Measurements from ENCODE around the gene CTNS. TPM values are rescaled to one million over a fixed set of nuclear protein-coding genes. Genes with fewer than 3 reads are reported as not detected.

The CTNS gene
- total and polyA plus RNA-seq, 2 donors: 10.6 to 13.8 TPM

DNA sequence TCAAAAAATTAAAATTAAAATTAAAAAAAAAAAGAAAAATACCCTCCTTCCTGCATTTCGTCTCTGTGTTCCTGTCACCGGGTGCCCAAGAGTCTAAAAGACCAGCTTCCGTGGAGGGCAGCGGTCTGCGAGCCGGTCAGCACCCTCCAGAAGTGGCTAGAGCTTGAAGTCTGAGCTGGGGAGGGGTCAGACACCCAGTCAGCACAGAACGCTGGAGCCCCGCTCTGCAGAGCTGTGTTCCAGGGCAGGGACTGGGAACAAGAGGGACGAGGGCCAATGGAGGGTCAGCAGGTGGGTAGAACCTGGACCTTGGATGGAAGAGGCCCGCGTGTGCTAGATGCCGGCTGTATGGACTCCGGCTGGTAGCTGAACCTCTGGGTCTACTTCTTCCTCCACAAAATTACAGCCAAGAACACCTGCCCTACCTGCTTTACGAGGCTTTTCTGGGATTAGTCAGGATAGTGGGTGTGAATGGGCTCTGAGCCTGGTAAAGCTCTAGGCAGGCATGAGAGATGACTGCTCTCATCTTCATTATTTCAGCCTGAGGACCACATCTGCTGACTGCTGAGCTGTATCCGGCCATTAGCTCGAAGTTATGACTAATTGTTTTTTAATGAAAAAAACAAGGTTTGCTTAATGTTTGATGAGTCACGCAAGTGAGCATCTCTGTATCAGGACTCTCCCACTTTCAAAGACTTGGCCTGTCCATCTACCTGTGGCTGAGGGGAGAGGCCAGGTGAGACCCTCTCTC, 33.3 kb upstream of the CTNS start:
- no peaks in the 10 kb centered on the region for H3K4me1 ChIP-seq (ENCODE audit: insufficient read depth)
- H3K27ac ChIP-seq (ENCODE audit: low read depth): no peak overlapping the region
- H3K36me3 ChIP-seq (ENCODE audit: insufficient read depth): no peaks in the 10 kb centered on the region
- 90% methylated on average over 17 of the region's 17 CpGs for WGBS
- no peak for DNase-seq (ENCODE audit: extremely low spot score)
- H3K4me3 ChIP-seq (ENCODE audit: low read depth, low read length): no peak overlapping the region

DNA sequence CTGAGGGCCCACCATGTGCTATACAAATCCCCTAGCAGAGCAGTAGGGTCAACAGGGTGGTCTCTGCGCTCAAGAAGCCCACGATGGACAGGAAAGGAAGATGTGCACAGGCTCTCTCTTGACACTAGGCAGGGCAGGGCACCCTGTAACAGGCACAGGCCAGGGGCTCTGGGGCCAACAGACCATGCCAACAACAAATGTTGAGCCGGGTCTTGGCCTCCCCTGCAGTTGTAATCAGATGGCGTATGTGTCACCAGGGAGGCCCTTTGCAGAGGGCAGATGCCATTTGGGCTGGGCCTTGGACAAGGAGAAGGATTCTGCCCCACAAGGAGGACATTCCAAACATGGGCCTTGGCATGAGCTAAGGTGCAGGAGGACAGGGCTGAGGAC, 32.7 kb upstream of the CTNS start:
- Histone ChIP-seq H3K4me3 (ENCODE audit: low read depth, low read length) (no peak overlapping the region), H3K4me1 (ENCODE audit: insufficient read depth) (no peaks in the 10 kb centered on the region), H3K27ac (ENCODE audit: low read depth) (no peak overlapping the region), H3K36me3 (ENCODE audit: insufficient read depth) (no peaks in the 10 kb centered on the region)
- no peak for DNase-seq (ENCODE audit: extremely low spot score)
- WGBS: 94% methylated on average over 4 of the region's 4 CpGs

DNA sequence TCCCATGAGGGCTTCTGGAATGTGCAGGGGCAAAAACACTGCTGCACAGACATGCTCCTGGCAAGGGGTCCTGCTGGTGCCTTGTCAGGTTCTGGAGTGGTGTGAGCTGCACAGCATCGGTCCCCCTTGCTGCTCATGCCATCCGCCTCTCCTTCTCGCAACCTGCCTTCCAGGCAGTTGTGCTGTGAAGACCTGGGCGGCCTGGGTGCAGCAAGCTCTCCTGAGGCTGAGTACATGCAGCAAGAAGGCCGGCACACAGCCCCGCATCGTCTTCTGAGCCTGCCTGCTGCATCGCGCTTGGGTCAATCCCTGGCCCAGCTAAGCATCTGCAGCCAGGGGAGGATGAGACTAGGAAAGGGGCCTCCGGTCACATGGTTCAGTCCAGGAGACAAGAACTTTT, 26.9 kb upstream of the CTNS start:
- Histone ChIP-seq H3K36me3 (ENCODE audit: insufficient read depth) (peaks cover 2% of the 10 kb centered on the region), H3K4me1 (ENCODE audit: insufficient read depth) (no peaks in the 10 kb centered on the region), H3K27ac (ENCODE audit: low read depth) (no peak overlapping the region), H3K4me3 (ENCODE audit: low read depth, low read length) (no peak overlapping the region)
- no peak for DNase-seq (ENCODE audit: extremely low spot score)
- 88% methylated on average over 10 of the region's 10 CpGs for WGBS

DNA sequence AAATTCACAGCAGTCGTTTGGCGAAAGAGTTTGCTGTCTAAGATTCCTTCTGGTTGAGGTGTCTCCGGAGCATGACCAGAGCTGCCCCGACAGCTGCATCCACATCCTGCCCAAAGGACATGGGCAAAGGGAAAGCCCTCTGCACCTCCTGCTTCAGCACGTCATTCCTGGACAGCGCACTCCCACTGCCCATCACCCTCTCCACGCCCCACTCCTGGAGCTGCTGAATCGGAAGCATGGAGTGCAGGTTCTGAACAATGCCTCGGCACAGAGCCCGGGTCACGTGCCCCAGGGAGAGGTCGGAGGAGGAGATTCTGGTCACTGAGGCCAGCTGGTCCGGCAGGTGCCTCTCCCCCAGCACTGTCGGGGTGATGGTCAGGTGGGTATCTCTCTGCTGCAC, 26.0 kb upstream of the CTNS start:
- Histone ChIP-seq H3K4me3 (ENCODE audit: low read depth, low read length) (no peak overlapping the region), H3K27ac (ENCODE audit: low read depth) (no peak overlapping the region), H3K36me3 (ENCODE audit: insufficient read depth) (peaks cover 2% of the 10 kb centered on the region), H3K4me1 (ENCODE audit: insufficient read depth) (no peaks in the 10 kb centered on the region)
- no peak for DNase-seq (ENCODE audit: extremely low spot score)
- WGBS: 87% methylated on average over 14 of the region's 14 CpGs

DNA sequence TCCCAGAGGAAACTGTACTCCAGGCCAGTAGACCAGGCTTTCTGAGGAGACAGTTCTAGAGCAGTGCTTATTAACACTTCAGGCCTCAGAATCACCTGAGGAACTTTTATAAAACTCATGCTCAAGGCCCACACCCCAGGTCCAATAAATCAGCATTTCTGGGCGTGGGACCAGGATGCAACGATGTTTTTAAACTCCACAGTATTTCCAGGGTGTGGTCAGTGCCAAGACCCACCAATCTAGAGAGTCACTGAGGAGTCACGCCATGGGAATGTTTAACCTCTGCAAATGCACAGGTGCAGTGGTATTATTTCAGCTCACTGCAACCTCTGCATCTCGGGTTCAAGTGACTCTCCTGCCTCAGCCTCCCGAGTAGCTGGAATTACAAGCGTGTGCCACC, 23.4 kb upstream of the CTNS start:
- no peak overlapping the region for H3K4me3 ChIP-seq (ENCODE audit: low read depth, low read length)
- peaks cover 2% of the 10 kb centered on the region for H3K36me3 ChIP-seq (ENCODE audit: insufficient read depth)
- no peaks in the 10 kb centered on the region for H3K4me1 ChIP-seq (ENCODE audit: insufficient read depth)
- H3K27ac ChIP-seq (ENCODE audit: low read depth): no peak overlapping the region
- 93% methylated on average over 6 of the region's 6 CpGs for WGBS
- no peak for DNase-seq (ENCODE audit: extremely low spot score)

DNA sequence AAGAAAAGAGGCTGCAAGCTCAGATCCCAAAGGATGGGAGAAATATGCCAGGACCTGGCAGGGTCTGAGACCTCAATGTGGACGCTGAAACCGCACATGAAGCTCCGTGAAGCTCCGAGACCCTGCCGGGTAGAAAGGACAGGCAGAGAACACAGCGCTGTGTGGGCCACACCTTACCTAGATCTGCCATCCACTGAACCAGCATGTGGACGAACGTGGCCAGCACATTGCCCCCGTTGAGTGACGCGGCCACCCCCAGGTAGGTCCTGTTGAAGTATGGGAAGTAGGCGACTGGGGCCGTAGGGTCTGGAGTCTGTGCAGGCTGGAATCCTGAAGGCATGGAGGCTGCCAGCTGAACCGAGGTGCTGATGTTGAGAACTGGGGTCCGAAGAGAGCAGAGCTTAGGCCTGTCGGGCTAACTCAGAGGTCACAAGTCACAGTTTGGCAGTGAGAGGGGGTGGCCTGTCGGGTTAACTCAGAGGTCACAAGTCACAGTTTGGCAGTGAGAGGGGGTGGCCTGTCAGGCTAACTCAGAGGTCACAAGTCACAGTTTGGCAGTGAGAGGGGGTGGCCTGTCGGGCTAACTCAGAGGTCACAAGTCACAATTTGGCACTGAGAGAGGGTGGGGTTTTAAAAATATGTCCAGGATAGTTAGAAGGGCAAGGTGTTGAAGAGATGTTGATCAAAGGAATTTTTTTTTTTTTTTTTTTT, 21.2 kb upstream of the CTNS start:
- no peaks in the 10 kb centered on the region for H3K4me1 ChIP-seq (ENCODE audit: insufficient read depth)
- 95% methylated on average over 18 of the region's 18 CpGs for WGBS
- H3K4me3 ChIP-seq (ENCODE audit: low read depth, low read length): no peak overlapping the region
- H3K36me3 ChIP-seq (ENCODE audit: insufficient read depth): peaks cover 5% of the 10 kb centered on the region
- H3K27ac ChIP-seq (ENCODE audit: low read depth): no peak overlapping the region
- no peak for DNase-seq (ENCODE audit: extremely low spot score)

DNA sequence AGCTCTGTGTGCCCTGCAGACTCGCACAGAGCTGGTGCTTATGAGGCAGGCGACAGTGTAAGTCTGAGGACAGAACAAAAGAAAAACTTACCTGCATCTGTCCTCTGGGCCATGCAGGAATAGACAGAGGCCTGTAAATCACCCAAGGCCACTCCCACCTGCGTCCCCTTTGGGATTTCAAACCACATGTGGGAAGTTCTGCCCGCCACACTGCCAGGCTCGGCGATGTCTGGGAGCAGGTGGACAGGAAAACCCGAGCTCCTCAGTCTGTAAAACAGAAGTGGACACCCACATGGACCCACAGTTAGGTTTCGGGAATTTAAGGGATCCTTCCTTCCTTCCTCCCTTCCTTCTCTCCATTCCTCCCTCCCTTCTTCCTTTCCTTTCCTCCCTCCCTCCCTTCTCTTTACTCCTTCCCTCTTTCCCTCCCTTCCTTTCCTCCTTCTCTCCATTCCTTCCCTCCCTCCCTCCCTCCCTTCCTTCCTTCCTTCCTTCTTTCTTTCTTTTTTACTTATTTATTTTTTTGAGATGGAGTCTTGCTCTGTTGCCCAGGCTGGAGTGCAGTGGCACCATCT, 15.3 kb upstream of the CTNS start:
- H3K36me3 ChIP-seq (ENCODE audit: insufficient read depth): peaks cover 6% of the 10 kb centered on the region
- H3K27ac ChIP-seq (ENCODE audit: low read depth): no peak overlapping the region
- H3K4me1 ChIP-seq (ENCODE audit: insufficient read depth): no peaks in the 10 kb centered on the region
- 96% methylated on average over 8 of the region's 8 CpGs for WGBS
- DNase-seq (ENCODE audit: extremely low spot score): no peak
- H3K4me3 ChIP-seq (ENCODE audit: low read depth, low read length): no peak overlapping the region

DNA sequence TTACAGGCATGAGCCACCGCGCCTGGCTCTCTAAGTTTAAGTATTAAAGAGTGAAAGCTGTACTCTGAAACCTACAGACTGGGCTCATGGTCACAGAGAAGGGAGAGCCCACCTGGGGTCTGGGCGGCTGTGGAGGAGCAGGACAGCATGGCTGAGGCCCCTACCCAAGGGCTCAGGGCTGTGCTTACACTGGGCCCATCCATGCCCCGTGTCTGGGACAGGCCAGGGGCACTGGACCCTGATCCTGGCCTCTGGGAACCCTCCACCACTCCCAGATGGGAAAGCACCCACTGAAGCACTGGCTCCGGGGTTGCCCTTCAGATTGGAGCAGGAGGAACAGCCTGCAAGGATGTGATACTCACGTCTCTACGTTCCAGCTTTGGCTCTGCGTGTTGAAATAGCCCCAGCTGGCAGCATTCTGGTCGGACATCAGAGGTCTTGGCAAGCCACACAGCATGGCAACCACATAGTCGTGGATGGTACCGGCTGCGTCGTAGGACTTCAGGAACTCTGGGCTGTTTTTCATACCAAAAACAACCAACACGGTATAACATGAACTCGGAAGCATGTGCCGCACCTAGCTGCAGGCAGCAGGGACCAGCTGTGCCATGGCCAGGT, 13.5 kb upstream of the CTNS start:
- H3K4me1 ChIP-seq (ENCODE audit: insufficient read depth): no peaks in the 10 kb centered on the region
- no peak overlapping the region for H3K4me3 ChIP-seq (ENCODE audit: low read depth, low read length)
- peaks cover 8% of the 10 kb centered on the region for H3K36me3 ChIP-seq (ENCODE audit: insufficient read depth)
- no peak overlapping the region for H3K27ac ChIP-seq (ENCODE audit: low read depth)
- WGBS: 96% methylated on average over 16 of the region's 16 CpGs
- DNase-seq (ENCODE audit: extremely low spot score): no peak

DNA sequence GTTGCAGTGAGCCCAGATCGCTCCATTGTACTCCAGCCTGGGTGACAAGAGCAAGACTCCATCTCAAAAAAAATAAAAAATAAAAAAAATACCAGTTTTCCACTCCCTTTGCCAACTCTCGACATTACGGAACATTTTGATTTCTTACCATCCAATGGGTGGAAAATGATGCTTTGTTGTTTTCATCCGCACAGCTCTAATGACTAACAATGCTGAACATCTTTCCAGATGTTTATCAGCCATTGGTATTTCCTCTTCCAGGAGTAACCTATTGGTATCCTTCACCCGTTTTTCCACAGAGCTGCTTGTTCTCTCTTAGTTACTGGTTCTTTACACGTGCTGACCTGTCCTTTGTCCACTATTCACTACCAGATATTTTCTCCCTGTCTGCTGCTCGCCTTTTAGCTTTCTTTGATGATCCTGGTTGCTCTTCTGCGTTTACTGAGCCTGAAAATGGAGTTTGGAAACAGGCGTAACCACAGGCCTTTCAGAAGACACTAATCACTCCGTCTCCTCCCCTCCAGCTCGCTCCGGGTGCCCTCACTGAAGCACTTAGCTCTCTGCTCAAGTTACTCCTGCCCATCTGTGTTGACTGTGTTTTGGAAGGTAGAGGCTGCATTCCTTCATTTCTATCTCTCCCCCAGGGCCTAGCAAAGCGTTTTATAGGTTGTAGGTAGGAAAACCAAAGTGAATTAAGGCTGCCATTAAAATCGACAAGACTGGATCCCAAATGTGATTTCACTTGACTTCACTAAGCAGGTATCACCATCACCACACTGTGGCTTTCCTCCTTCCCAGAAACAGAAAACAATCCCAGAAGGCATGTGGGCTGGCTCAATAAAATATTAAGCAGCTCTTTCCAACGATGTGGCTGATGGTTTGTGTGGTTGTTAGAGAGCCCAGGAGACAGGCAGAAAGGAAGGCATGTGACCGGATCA, 9.5 kb upstream of the CTNS start:
- Histone ChIP-seq H3K4me1 (ENCODE audit: insufficient read depth) (no peaks in the 10 kb centered on the region), H3K36me3 (ENCODE audit: insufficient read depth) (peaks cover 6% of the 10 kb centered on the region), H3K27ac (ENCODE audit: low read depth) (no peak overlapping the region), H3K4me3 (ENCODE audit: low read depth, low read length) (no peak overlapping the region)
- 82% methylated on average over 16 of the region's 16 CpGs for WGBS
- DNase-seq (ENCODE audit: extremely low spot score): no peak

DNA sequence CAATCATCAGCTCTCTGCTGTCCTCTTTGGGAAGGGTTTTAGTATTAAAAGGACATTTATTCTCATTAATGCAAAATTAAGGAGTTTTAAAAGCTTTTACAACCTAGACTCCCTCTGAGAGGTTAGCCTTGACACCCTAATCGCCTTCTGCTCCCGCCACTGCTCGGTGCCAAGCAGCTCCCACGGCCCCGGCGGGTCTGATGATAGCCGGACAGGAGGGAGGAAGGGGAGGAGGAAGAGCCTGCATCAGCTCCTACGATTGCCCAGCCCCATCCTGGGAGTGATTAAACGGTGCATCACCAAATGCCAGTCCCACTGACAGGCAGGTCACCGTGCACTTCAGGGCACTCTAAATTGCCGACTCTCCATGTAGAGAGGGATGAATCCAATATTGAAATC, 8.8 kb upstream of the CTNS start:
- no peak overlapping the region for H3K4me3 ChIP-seq (ENCODE audit: low read depth, low read length)
- no peak for DNase-seq (ENCODE audit: extremely low spot score)
- WGBS: 83% methylated on average over 11 of the region's 11 CpGs
- H3K36me3 ChIP-seq (ENCODE audit: insufficient read depth): peaks cover 6% of the 10 kb centered on the region
- no peaks in the 10 kb centered on the region for H3K4me1 ChIP-seq (ENCODE audit: insufficient read depth)
- H3K27ac ChIP-seq (ENCODE audit: low read depth): no peak overlapping the region

DNA sequence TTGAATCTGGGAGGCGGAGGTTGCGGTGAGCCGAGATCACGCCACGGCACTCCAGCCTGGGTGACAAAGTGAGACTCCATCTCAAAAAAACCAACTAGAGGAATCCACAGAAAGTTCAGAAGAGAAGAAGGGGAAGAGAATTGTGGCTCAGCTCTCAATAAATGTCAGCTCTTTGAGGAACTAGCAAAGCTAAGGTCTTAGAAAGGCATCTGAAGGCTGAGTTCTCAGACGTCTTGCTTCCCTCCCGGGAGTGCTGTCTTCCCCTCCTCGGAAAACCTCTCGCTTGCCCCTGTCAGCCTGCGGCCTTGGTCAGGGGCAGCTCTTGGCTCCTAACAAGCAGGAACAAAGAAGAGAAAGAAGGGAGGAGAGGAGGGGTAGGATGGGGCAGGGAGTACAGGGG, 5.8 kb upstream of the CTNS start:
- Histone ChIP-seq H3K4me3 (ENCODE audit: low read depth, low read length) (no peak overlapping the region), H3K4me1 (ENCODE audit: insufficient read depth) (no peaks in the 10 kb centered on the region), H3K27ac (ENCODE audit: low read depth) (no peak overlapping the region), H3K36me3 (ENCODE audit: insufficient read depth) (peaks cover 4% of the 10 kb centered on the region)
- WGBS: 90% methylated on average over 10 of the region's 10 CpGs
- no peak for DNase-seq (ENCODE audit: extremely low spot score)

DNA sequence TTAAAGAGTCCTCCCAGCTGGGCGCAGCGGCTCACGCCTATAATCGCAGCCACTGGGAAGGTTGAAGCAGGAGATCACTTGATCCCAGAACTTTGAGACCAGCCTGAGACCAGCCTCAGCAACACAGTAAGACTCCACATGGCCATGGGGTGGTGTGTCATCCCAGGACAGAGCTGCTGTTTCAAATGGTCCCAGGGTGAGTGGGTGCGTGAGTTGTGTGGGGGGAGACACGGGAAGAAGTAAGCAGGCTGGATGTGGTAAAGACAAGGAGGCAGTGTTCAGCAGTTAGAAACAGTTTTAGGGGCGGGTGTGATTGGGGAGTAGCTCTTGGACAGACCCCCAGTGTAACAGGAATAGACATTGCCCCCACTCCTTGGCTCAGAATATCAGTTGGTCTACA, 4.3 kb upstream of the CTNS start:
- 97% methylated on average over 7 of the region's 7 CpGs for WGBS
- no peak overlapping the region for H3K4me3 ChIP-seq (ENCODE audit: low read depth, low read length)
- H3K4me1 ChIP-seq (ENCODE audit: insufficient read depth): no peaks in the 10 kb centered on the region
- no peak for DNase-seq (ENCODE audit: extremely low spot score)
- H3K27ac ChIP-seq (ENCODE audit: low read depth): no peak overlapping the region
- H3K36me3 ChIP-seq (ENCODE audit: insufficient read depth): peaks cover 4% of the 10 kb centered on the region

DNA sequence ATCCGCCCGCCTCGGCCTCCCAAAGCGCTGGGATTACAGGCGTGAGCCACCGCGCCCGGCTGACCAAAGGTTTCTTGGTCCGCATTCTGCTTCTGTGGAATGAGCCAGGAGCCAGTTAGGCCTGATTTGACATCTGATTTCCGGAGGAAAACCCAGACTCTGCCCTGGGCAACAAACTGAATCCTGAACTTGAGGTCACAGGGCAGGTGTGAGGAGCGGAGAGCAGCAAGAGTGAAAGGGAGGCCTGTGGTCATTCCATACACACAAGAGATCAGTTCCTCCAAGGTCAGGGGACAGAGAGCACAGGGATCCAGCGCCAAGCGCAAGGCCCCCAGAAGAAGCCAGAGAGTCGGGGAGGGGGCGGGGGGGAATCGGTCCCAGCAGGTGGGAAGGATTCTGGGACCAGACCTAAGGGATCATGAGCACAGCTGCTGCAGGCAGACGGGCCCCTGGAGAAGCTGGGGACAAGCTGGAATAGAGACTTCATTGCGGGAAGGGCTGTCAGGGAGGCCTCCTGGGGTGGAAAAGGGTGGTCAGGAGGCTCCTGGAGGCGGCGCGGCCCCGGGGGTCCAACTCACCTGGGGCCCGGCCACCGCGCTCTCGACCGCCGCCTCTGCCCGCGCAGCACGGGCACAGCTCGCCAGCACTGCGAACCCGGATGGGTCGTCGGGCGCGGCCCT, 946 bp upstream of the CTNS start:
- Histone ChIP-seq H3K4me3 (ENCODE audit: low read depth, low read length) (peak overlapping the region; percentile 71), H3K36me3 (ENCODE audit: insufficient read depth) (no peaks in the 10 kb centered on the region), H3K27ac (ENCODE audit: low read depth) (peak overlapping the region; percentile 49), H3K4me1 (ENCODE audit: insufficient read depth) (no peaks in the 10 kb centered on the region)
- WGBS: 18% methylated on average over 37 of the region's 38 CpGs
- DNase-seq (ENCODE audit: extremely low spot score): no peak
